ENCODE results near the gene FCSK.
"Not testable (repeated sequence)": the region's sequence is repeated elsewhere in the genome, so short reads cannot be mapped to it uniquely, and the experiment has no call there.

Gene FCSK

GRCh38 chr16:70454222-70455034 is at the start of gene FCSK:
TSS of gene FCSK (plus strand) at chr16:70454595. CDS start at chr16:70463191, 8,596 bp downstream.
- peak; percentile 31 to 48 for DNase-seq (ENCODE audit: low read depth in 2 of 2)

GRCh38 chr16:70406104-70406503 is 48.3 kb upstream of the FCSK start:
- DNase-seq (ENCODE audit: low read depth in 2 of 2): not testable (repeated sequence)

DNA sequence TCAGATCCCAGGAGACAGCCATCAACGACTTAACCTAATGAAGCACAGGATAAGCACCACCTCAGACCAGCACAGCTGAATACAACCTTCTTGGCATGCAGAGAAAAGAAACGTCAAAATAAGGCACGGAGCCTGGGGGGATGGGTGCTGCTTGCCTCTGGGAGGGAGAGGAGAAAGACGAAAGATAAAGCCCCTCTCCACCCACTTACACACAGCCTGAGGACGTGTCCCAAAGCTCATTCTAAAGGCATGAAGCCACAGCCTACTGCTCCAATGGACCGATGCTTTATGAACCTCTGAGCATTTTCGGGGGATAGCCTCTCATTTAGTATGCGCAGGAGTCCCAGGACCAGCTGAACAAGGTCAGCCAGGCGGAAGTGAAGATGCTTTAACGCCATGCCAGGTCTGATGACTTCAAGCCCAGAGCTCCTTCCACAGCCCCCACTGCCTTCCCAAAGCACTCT is 46.6 kb upstream of the FCSK start:
- no peak for DNase-seq (ENCODE audit: low read depth in 2 of 2)

DNA sequence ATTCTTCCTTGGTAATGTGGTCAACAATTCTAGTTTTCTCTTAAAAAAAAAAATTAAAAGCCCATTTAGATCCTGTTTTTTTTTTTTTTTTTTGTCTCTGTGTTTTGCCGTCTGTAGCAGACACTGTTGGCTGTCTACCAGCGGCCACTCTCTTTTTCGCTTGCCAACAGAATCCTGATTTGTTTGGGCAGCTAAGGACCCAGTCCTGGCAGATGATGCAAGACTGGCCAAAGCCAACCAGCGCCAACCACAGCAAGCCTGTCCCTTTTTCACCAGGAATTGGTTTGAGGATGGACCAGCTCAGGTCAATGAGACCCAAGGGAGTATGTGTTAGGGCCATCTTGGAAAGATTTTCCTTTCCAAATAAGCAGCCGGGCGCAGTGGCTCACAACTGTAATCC is 43.7 kb upstream of the FCSK start:
- no peak for DNase-seq (ENCODE audit: low read depth in 2 of 2)

DNA sequence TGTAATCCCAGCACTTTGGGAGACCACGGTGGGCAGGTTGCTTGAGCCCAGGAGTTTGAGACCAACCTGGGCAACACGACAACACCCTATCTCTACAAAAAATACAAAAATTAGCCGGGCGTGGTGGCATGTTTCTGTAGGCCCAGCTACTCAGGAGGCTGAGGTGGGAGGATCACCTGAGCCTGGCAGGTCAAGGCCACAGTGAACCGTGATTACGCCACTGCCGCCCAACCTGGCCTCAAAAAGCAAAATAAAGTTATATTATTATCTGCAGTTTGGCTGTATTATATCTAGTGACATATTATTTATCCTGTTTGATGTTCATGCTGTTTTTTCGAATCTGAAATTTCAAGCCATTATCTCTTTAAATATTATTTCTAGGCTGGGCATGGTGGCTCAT is 42.0 kb upstream of the FCSK start:
- DNase-seq (ENCODE audit: low read depth in 2 of 2): no peak

DNA sequence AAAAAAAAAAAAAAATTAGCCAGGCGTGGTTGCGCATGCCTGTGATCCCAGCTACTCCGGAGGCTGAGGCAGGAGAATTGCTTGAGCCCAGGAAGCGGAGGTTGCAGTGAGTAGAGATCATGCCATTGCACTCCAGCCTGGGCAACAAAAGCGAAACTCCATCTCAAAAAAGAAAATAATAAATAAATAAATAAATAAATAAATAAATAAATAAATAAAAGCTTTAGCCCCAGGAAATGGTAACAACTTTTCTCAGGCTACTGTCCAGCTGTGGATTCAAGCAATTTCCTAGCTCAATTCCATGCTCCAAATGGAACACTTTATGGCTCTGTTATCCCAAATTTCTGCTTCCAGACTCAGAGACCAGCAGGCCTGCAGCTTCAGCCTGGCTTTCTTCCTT is 40.8 kb upstream of the FCSK start:
- not testable (repeated sequence) for DNase-seq (ENCODE audit: low read depth in 2 of 2)

GRCh38 chr16:70416748-70417616 is 37.4 kb upstream of the FCSK start:
- no peak for DNase-seq (ENCODE audit: low read depth in 2 of 2)

GRCh38 chr16:70417661-70418060 is 36.7 kb upstream of the FCSK start:
- no peak for DNase-seq (ENCODE audit: low read depth in 2 of 2)

DNA sequence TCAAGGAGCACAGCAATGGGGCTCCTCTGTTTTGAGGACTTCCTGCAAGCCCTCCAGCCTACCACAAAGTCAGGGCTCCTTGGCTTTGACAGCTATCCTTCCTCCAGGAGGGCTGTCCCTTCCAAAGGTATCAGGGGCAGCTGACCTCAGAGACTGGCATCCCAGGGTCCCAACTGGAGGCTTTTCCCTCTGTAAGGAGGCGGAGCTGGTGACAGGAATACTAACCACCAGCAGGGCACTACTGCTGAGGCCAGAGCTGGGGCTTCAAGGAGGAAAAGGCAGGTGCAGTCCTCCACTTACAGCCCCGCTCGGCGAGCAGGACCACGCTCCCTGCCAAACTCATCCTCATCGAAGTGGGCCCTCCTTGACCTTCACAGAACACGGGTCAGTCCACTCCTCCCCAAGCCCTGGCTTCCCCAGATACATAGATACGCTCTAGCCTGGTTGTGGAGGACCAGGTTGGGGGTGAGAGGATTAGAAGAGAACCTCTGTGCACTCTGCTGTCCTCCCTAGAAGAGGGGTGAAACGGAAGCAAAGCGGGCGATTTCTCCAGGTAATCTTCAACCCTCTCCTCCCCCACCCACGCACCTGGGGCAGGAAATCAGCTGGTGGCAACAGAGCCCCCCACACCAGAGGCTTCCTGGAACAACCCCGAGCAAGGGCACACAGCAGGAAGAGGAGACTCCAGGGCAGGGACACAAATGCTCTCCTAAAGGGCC is 36.0 kb upstream of the FCSK start:
- no peak for DNase-seq (ENCODE audit: low read depth in 2 of 2)

GRCh38 chr16:70418993-70419318 is 35.4 kb upstream of the FCSK start:
- no peak for DNase-seq (ENCODE audit: low read depth in 2 of 2)

- no peak for DNase-seq (ENCODE audit: low read depth in 2 of 2)
Measured at GRCh38 chr16:70419384-70420327, 34.7 kb upstream of the FCSK start.

- no peak for DNase-seq (ENCODE audit: low read depth in 2 of 2)
Measured at GRCh38 chr16:70421014-70421413, 33.4 kb upstream of the FCSK start.

- no peak for DNase-seq (ENCODE audit: low read depth in 2 of 2)
Measured at GRCh38 chr16:70421473-70422311, 32.7 kb upstream of the FCSK start.

GRCh38 chr16:70422543-70422942 is 31.9 kb upstream of the FCSK start:
- no peak for DNase-seq (ENCODE audit: low read depth in 2 of 2)

- no peak for DNase-seq (ENCODE audit: low read depth in 2 of 2)
Measured at GRCh38 chr16:70427786-70428177, 26.6 kb upstream of the FCSK start.

GRCh38 chr16:70428178-70428998 is 26.0 kb upstream of the FCSK start:
- peak in 1 of 2 experiments; percentile 68 for DNase-seq (ENCODE audit: low read depth in 2 of 2)

GRCh38 chr16:70429888-70430666 is 24.3 kb upstream of the FCSK start:
- DNase-seq (ENCODE audit: low read depth in 2 of 2): no peak
